Loucy (cell line): Measurements from ENCODE around the gene UNKL.

ENCODE experiments used
- H2AFZ ChIP-seq: fragments of 200-600 bp; sonication (generic); 2 replicates; pipeline ENCODE4 v1.6.0; 2016; ENCODE audit warnings: antibody characterized with exemption, mild to moderate bottlenecking, low read length, moderate library complexity
- H3F3A ChIP-seq: fragments of 200-600 bp; 2 replicates; pipeline ENCODE4 v1.6.0; 2016; ENCODE audit warnings: antibody characterized with exemption, low read depth, mild to moderate bottlenecking
- H3K27me3 ChIP-seq: fragments of 200-600 bp; sonication (generic); 2 replicates; pipeline ENCODE4 v1.6.1; 2014; ENCODE audit warnings: low read length, mild to moderate bottlenecking; ENCODE audit not compliant: insufficient read depth, poor library complexity, severe bottlenecking
- H3K36me3 ChIP-seq: fragments of 200-600 bp; sonication (generic); 2 replicates; pipeline ENCODE4 v1.6.1; 2016; ENCODE audit warnings: low read length; ENCODE audit not compliant: insufficient read depth
- H3K4me1 ChIP-seq: fragments of 200-600 bp; sonication (generic); 2 replicates; pipeline ENCODE4 v1.5.1; 2014; ENCODE audit warnings: low read length, mild to moderate bottlenecking; ENCODE audit not compliant: insufficient read depth, poor library complexity, severe bottlenecking
- H3K4me2 ChIP-seq: fragments of 200-600 bp; sonication (generic); 2 replicates; pipeline ENCODE4 v1.6.0; 2014; ENCODE audit warnings: antibody characterized with exemption, low read length, low read depth, mild to moderate bottlenecking; ENCODE audit not compliant: poor library complexity, severe bottlenecking
- H3K4me3 ChIP-seq: fragments of 200-600 bp; sonication (generic); 2 replicates; pipeline ENCODE4 v1.5.1; 2014; ENCODE audit warnings: low read length, mild to moderate bottlenecking, mixed read lengths; ENCODE audit not compliant: poor library complexity, severe bottlenecking
- H3K79me2 ChIP-seq: fragments of 200-600 bp; sonication (generic); 2 replicates; pipeline ENCODE4 v1.6.1; 2014; ENCODE audit warnings: low read length; ENCODE audit not compliant: insufficient read depth
- H3K9ac ChIP-seq: fragments of 200-600 bp; sonication (generic); 2 replicates; pipeline ENCODE4 v1.6.0; 2014; ENCODE audit warnings: mild to moderate bottlenecking, low read depth, low read length, moderate library complexity; ENCODE audit not compliant: poor library complexity, severe bottlenecking
- H3K9me2 ChIP-seq: fragments of 200-600 bp; sonication (generic); replicated peaks from 2 replicates; pipeline ENCODE4 v1.6.1; 2016; ENCODE audit warnings: low read depth, low read length, mixed read lengths
- H3K9me3 ChIP-seq: fragments of 200-600 bp; sonication (generic); 2 replicates; pipeline ENCODE4 v1.6.1; 2014; ENCODE audit warnings: mild to moderate bottlenecking, antibody characterized with exemption, low read length, low read depth; ENCODE audit not compliant: insufficient read depth
- H4K20me1 ChIP-seq: fragments of 200-600 bp; sonication (generic); 2 replicates; pipeline ENCODE4 v1.6.0; 2014; ENCODE audit warnings: antibody characterized with exemption, low read length, mild to moderate bottlenecking; ENCODE audit not compliant: insufficient read depth, poor library complexity, severe bottlenecking
- CTCF ChIP-seq: fragments of 200-600 bp; sonication (generic); conservative IDR thresholded peaks from 2 replicates; pipeline ENCODE4 v1.5.1; 2014; ENCODE audit warnings: mild to moderate bottlenecking, antibody characterized with exemption, low read length
- EZH2phosphoT487 ChIP-seq: fragments of 200-600 bp; IDR thresholded peaks from 2 replicates; pipeline ENCODE4 v1.6.1; 2018; ENCODE audit warnings: antibody characterized with exemption, mild to moderate bottlenecking, moderate library complexity, borderline replicate concordance

The UNKL gene

DNA sequence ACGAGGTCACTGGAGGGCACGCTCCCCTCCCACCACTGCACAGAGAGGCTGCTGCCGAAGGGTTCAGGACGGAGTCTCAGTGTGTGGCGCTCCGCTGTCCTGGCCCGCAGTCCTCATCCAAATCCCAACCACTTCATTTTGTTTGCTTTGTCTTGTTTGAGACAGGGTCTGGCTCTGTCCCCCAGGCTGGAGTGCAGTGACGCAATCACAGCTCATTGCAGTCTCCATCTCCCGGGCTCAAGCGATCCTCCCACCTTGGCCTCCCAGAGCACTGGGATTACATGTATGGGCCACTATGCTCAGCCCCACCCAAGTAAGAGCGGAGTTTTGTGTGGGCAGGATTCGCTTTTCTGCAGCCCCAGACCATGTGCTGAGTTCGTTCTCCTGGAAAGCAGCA, 12.7 kb downstream of the UNKL start:
- H3K79me2 ChIP-seq = no peaks in the 10 kb centered on the region
- no peaks in the 10 kb centered on the region for H3F3A ChIP-seq
- no peaks in the 10 kb centered on the region for H3K27me3 ChIP-seq
- H3K4me1 ChIP-seq = no peaks in the 10 kb centered on the region
- H3K36me3 ChIP-seq = no peaks in the 10 kb centered on the region; the same call in 1 of the 2 replicates
- H3K9ac ChIP-seq = no peak overlapping the region
- no peak overlapping the region for H2AFZ ChIP-seq
- no peak overlapping the region for H3K4me2 ChIP-seq
- no peaks in the 10 kb centered on the region for H3K9me3 ChIP-seq
- H3K9me2 ChIP-seq = no peaks in the 10 kb centered on the region
- no peaks in the 10 kb centered on the region for H4K20me1 ChIP-seq
- H3K4me3 ChIP-seq = no peak overlapping the region
- TF ChIP-seq EZH2phosphoT487 (no peak), CTCF (no peak)

DNA sequence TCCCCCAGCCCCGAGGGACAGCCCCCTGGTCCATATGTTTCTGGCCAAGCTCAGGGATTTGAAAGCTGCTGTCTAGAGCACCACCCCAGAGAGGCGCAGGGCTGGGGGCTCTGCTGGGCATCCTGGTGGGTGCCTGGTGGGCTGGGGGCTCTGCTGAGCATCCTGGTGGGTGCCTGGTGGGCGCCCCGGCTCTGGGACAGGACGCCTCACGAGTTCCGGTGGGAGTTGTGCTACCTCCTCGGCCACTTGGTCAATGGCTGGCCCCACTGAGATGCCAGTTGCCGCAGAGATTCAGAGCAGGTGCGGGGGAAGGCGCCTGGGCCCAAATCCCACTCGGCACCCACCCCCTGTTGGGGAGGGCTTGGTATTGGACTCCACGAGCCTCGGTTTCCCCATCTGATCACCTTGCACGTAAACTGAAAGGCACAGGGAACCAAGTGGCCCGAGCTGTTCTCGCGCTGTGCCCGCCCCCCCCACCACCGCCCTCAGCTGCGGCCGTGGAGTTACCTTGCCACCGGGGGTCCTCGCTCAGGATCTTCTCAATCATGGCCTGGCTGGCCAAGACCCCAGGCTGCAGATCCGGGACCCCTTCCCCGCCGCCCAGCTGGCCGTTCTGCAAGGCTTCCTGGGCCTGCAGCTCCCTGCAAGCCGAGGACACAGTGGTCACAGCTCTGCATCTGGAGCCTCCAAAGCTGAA, 13.3 kb downstream of the UNKL start:
- Histone ChIP-seq H3K9me2 (no peaks in the 10 kb centered on the region), H2AFZ (no peak overlapping the region), H3K36me3 (no peaks in the 10 kb centered on the region; the same call in 1 of the 2 replicates)

GRCh38 chr16:1398826-1399581, 15.5 kb downstream of the UNKL start:
- H3F3A ChIP-seq = no peaks in the 10 kb centered on the region
- no peak overlapping the region for H3K4me3 ChIP-seq
- no peak overlapping the region for H3K4me2 ChIP-seq
- no peaks in the 10 kb centered on the region for H3K79me2 ChIP-seq
- no peaks in the 10 kb centered on the region for H3K27me3 ChIP-seq
- no peaks in the 10 kb centered on the region for H3K4me1 ChIP-seq
- no peaks in the 10 kb centered on the region for H3K9me3 ChIP-seq
- H3K36me3 ChIP-seq = no peaks in the 10 kb centered on the region; the same call in 1 of the 2 replicates
- H3K9ac ChIP-seq = no peak overlapping the region
- no peaks in the 10 kb centered on the region for H3K9me2 ChIP-seq
- no peaks in the 10 kb centered on the region for H4K20me1 ChIP-seq
- TF ChIP-seq EZH2phosphoT487 = no peak
- no peak for TF ChIP-seq CTCF
- H2AFZ ChIP-seq = no peak overlapping the region

More for the DNA sequence above, 13.3 kb downstream of the UNKL start:
- no peaks in the 10 kb centered on the region for H3K4me1 ChIP-seq
- H4K20me1 ChIP-seq = no peaks in the 10 kb centered on the region
- no peaks in the 10 kb centered on the region for H3K79me2 ChIP-seq
- no peak overlapping the region for H3K9ac ChIP-seq
- no peaks in the 10 kb centered on the region for H3K9me3 ChIP-seq
- TF ChIP-seq EZH2phosphoT487 (no peak), CTCF (no peak)
- no peaks in the 10 kb centered on the region for H3F3A ChIP-seq
- no peak overlapping the region for H3K4me3 ChIP-seq
- H3K4me2 ChIP-seq = no peak overlapping the region
- H3K27me3 ChIP-seq = no peaks in the 10 kb centered on the region
